NCI-H2196 (cell line): ENCODE results near the gene FYN.

ENCODE experiments used
- DNase-seq: peaks from one replicate; lab custom pipeline; 2025; ENCODE audit not compliant: unreplicated experiment; lab: John Stamatoyannopoulos, UW

Gene FYN

GRCh38 chr6:111610548-111611172 is 262.6 kb downstream of the FYN start:
- DNase-seq, result no peak
